ENCODE results near the gene RIOK1.
"Not testable (repeated sequence)": the region's sequence is repeated elsewhere in the genome, so short reads cannot be mapped to it uniquely, and the experiment has no call there.

Gene RIOK1

GRCh38 chr6:7441048-7441775 lies 51.6 kb downstream of the RIOK1 start:
- no peak for DNase-seq (ENCODE audit: low read depth in 2 of 2)

GRCh38 chr6:7442467-7442866 lies 52.9 kb downstream of the RIOK1 start:
- no peak for DNase-seq (ENCODE audit: low read depth in 2 of 2)

- DNase-seq (ENCODE audit: low read depth in 2 of 2): no peak
These were observed 55.5 kb downstream of the RIOK1 start for GRCh38 chr6:7445101-7445500.

GRCh38 chr6:7445885-7446461 lies 56.4 kb downstream of the RIOK1 start:
- DNase-seq (ENCODE audit: low read depth in 2 of 2): no peak

- DNase-seq (ENCODE audit: low read depth in 2 of 2): no peak
These were observed 57.2 kb downstream of the RIOK1 start for GRCh38 chr6:7446619-7447325.

- DNase-seq (ENCODE audit: low read depth in 2 of 2): no peak
These were observed 58.6 kb downstream of the RIOK1 start for GRCh38 chr6:7448232-7448631.

- no peak for DNase-seq (ENCODE audit: low read depth in 2 of 2)
These were observed 59.4 kb downstream of the RIOK1 start for GRCh38 chr6:7449018-7449417.

- no peak for DNase-seq (ENCODE audit: low read depth in 2 of 2)
These were observed 61.7 kb downstream of the RIOK1 start for GRCh38 chr6:7451326-7451725.

GRCh38 chr6:7452898-7453297 lies 63.3 kb downstream of the RIOK1 start:
- DNase-seq (ENCODE audit: low read depth in 2 of 2): no peak

GRCh38 chr6:7454696-7455358 lies 65.2 kb downstream of the RIOK1 start:
- no peak for DNase-seq (ENCODE audit: low read depth in 2 of 2)

GRCh38 chr6:7456302-7456701 lies 66.7 kb downstream of the RIOK1 start:
- not testable (repeated sequence) for DNase-seq (ENCODE audit: low read depth in 2 of 2)

GRCh38 chr6:7461416-7461815 lies 71.8 kb downstream of the RIOK1 start:
- no peak for DNase-seq (ENCODE audit: low read depth in 2 of 2)

- no peak for DNase-seq (ENCODE audit: low read depth in 2 of 2)
These were observed 74.2 kb downstream of the RIOK1 start for GRCh38 chr6:7463785-7464184.

- no peak for DNase-seq (ENCODE audit: low read depth in 2 of 2)
These were observed 77.6 kb downstream of the RIOK1 start for GRCh38 chr6:7467007-7467897.

Measured in activated CD4-positive, alpha-beta T cell treated with anti-CD3 and anti-CD28 coated beads for 24 hours (primary cell).